Progenitor cell of endocrine pancreas (in vitro differentiated cells): ENCODE measurements around the gene COL4A6. TPM values are rescaled to one million over a fixed set of nuclear protein-coding genes. Genes with fewer than 3 reads are reported as not detected.

Experiments used
- DNase-seq: peaks from one replicate; pipeline ENCODE4 v3.0.0; 2021; ENCODE audit warnings: low spot score; ENCODE audit not compliant: unreplicated experiment
- H3K27ac Mint-ChIP-seq: 2 replicates; pipeline ENCODE4 v1.8.0; 2021; ENCODE audit warnings: mild to moderate bottlenecking, moderate library complexity, mixed read lengths
- H3K27me3 Mint-ChIP-seq: 2 replicates; pipeline ENCODE4 v1.8.0; 2021; ENCODE audit warnings: mixed read lengths
- H3K36me3 Mint-ChIP-seq: 2 replicates; pipeline ENCODE4 v1.8.0; 2022; ENCODE audit warnings: mixed read lengths; ENCODE audit not compliant: insufficient read depth
- H3K4me1 Mint-ChIP-seq: 2 replicates; pipeline ENCODE4 v1.8.0; 2021; ENCODE audit warnings: low read depth, mixed read lengths
- H3K4me3 Mint-ChIP-seq: 2 replicates; pipeline ENCODE4 v1.8.0; 2021; ENCODE audit warnings: low read depth, mild to moderate bottlenecking, moderate library complexity, mixed read lengths
- H3K9me3 Mint-ChIP-seq: 2 replicates; pipeline ENCODE4 v1.8.0; 2021; ENCODE audit warnings: low read depth, mixed read lengths
- CTCF ChIP-seq: fragments of 200-600 bp; sonication (generic); IDR thresholded peaks from one replicate; pipeline ENCODE4 v1.5.0; 2021; ENCODE audit warnings: antibody characterized with exemption, mild to moderate bottlenecking; ENCODE audit not compliant: unreplicated experiment
- total RNA-seq: library from RNA; stranded (reverse); gene quantifications from 2 replicates; pipeline ENCODE4 v1.2.1, GENCODE V29; 2021

COL4A6 gene
- total RNA-seq, 1 donor from 2014 or later, result 66.6 TPM

- no peak for DNase-seq
- Mint-ChIP-seq H3K27me3 (no peaks in the 10 kb centered on the region), H3K9me3 (no peaks in the 10 kb centered on the region), H3K4me3 (no peak overlapping the region), H3K27ac (no peak overlapping the region), H3K36me3 (no peaks in the 10 kb centered on the region), H3K4me1 (peaks cover 23% of the 10 kb centered on the region)
- TF ChIP-seq CTCF, result no peak
These were observed 133.5 kb downstream of the COL4A6 start for GRCh38 chrX:108304757-108305156.

GRCh38 chrX:108304210-108304609, 134.0 kb downstream of the COL4A6 start:
- H3K27ac Mint-ChIP-seq, result no peak overlapping the region
- no peaks in the 10 kb centered on the region for H3K36me3 Mint-ChIP-seq
- H3K4me3 Mint-ChIP-seq, result no peak overlapping the region
- no peaks in the 10 kb centered on the region for H3K9me3 Mint-ChIP-seq
- peak; percentile 61 for TF ChIP-seq CTCF
- no peaks in the 10 kb centered on the region for H3K27me3 Mint-ChIP-seq
- DNase-seq, result no peak
- H3K4me1 Mint-ChIP-seq, result peaks cover 24% of the 10 kb centered on the region

GRCh38 chrX:108303682-108304081, 134.5 kb downstream of the COL4A6 start:
- no peak overlapping the region for H3K4me3 Mint-ChIP-seq
- DNase-seq, result no peak
- no peaks in the 10 kb centered on the region for H3K36me3 Mint-ChIP-seq
- no peaks in the 10 kb centered on the region for H3K27me3 Mint-ChIP-seq
- H3K9me3 Mint-ChIP-seq, result no peaks in the 10 kb centered on the region
- no peak for TF ChIP-seq CTCF
- no peak overlapping the region for H3K27ac Mint-ChIP-seq
- H3K4me1 Mint-ChIP-seq, result peaks cover 24% of the 10 kb centered on the region

- H3K27ac Mint-ChIP-seq, result no peak overlapping the region
- no peak overlapping the region for H3K4me3 Mint-ChIP-seq
- H3K27me3 Mint-ChIP-seq, result no peaks in the 10 kb centered on the region
- no peak for DNase-seq
- TF ChIP-seq CTCF, result no peak
- no peaks in the 10 kb centered on the region for H3K9me3 Mint-ChIP-seq
- no peaks in the 10 kb centered on the region for H3K36me3 Mint-ChIP-seq
- H3K4me1 Mint-ChIP-seq, result peaks cover 25% of the 10 kb centered on the region
These were observed 138.5 kb downstream of the COL4A6 start for GRCh38 chrX:108299704-108300103.

GRCh38 chrX:108299101-108299591, 139.1 kb downstream of the COL4A6 start:
- H3K4me1 Mint-ChIP-seq, result peaks cover 25% of the 10 kb centered on the region
- peak overlapping the region; percentile 73 for H3K27ac Mint-ChIP-seq
- no peaks in the 10 kb centered on the region for H3K27me3 Mint-ChIP-seq
- DNase-seq, result no peak
- TF ChIP-seq CTCF, result no peak
- H3K4me3 Mint-ChIP-seq, result no peak overlapping the region
- H3K9me3 Mint-ChIP-seq, result no peaks in the 10 kb centered on the region
- no peaks in the 10 kb centered on the region for H3K36me3 Mint-ChIP-seq
